Neural cell (in vitro differentiated cells): ENCODE measurements around the gene OR6N1. TPM values are rescaled to one million over a fixed set of nuclear protein-coding genes. Genes with fewer than 3 reads are reported as not detected.

Experiments used
- H2AFZ ChIP-seq: fragments of 200-600, 300-800 bp; sonication (generic), shearing (Covaris generic); 2 replicates; pipeline ENCODE4 v1.6.0; 2014; ENCODE audit warnings: low read depth, mild to moderate bottlenecking, antibody characterized with exemption, low read length, moderate library complexity
- H3F3A ChIP-seq: fragments of 200-600 bp; shearing (Covaris generic); 2 replicates; pipeline ENCODE4 v1.6.1; 2016; ENCODE audit warnings: mild to moderate bottlenecking, moderate library complexity, mixed read lengths, antibody characterized with exemption, low read length; ENCODE audit not compliant: insufficient read depth, poor library complexity, severe bottlenecking
- H3K27ac ChIP-seq: fragments of 200-600, 300-800 bp; sonication (generic), shearing (Covaris generic); 2 replicates; pipeline ENCODE4 v1.5.1; 2014; ENCODE audit warnings: mild to moderate bottlenecking, low read length, moderate library complexity
- H3K27me3 ChIP-seq: fragments of 300-800, 200-600 bp; sonication (generic), shearing (Covaris generic); 2 replicates; pipeline ENCODE4 v1.6.0; 2014; ENCODE audit warnings: mild to moderate bottlenecking, low read depth, low read length, moderate library complexity; ENCODE audit not compliant: insufficient read depth
- H3K36me3 ChIP-seq: fragments of 300-800, 200-600 bp; sonication (generic), shearing (Covaris generic); 2 replicates; pipeline ENCODE4 v1.5.1; 2014; ENCODE audit warnings: mild to moderate bottlenecking, antibody characterized with exemption, low read length, moderate library complexity; ENCODE audit not compliant: insufficient read depth
- H3K4me2 ChIP-seq: fragments of 300-800, 200-600 bp; sonication (generic), shearing (Covaris generic); 2 replicates; pipeline ENCODE4 v1.6.0; 2014; ENCODE audit warnings: mild to moderate bottlenecking, low read length
- H3K4me3 ChIP-seq: fragments of 300-800, 200-600 bp; sonication (generic), shearing (Covaris generic); 2 replicates; pipeline ENCODE4 v1.5.1; 2014; ENCODE audit warnings: mild to moderate bottlenecking, low read length, moderate library complexity
- H3K79me2 ChIP-seq: fragments of 200-600 bp; shearing (Covaris generic); replicated peaks from 2 replicates; pipeline ENCODE4 v1.6.0; 2014; ENCODE audit warnings: mild to moderate bottlenecking, low read length, moderate library complexity; ENCODE audit not compliant: insufficient read depth
- H3K9ac ChIP-seq: fragments of 300-800, 200-600 bp; sonication (generic), shearing (Covaris generic); 2 replicates; pipeline ENCODE4 v1.6.1; 2016; ENCODE audit warnings: mild to moderate bottlenecking, low read length, mixed read lengths
- H3K9me2 ChIP-seq: fragments of 200-600 bp; shearing (Covaris generic); 2 replicates; pipeline ENCODE4 v1.6.1; 2016; ENCODE audit warnings: mild to moderate bottlenecking, low read length, mixed read lengths; ENCODE audit not compliant: insufficient read depth
- H3K9me3 ChIP-seq: fragments of 200-600, 300-800 bp; sonication (generic), shearing (Covaris generic); 2 replicates; pipeline ENCODE4 v1.6.1; 2016; ENCODE audit warnings: mild to moderate bottlenecking, mixed run types, low read length, moderate library complexity, mixed read lengths
- H4K20me1 ChIP-seq: fragments of 200-600 bp; shearing (Covaris generic); 2 replicates; pipeline ENCODE4 v1.6.1; 2016; ENCODE audit warnings: mild to moderate bottlenecking, mixed run types; ENCODE audit not compliant: insufficient read depth
- EP300 ChIP-seq: fragments of 450-650 bp; conservative IDR thresholded peaks from 2 replicates; pipeline ENCODE4 v1.6.1; 2014; ENCODE audit warnings: antibody characterized with exemption, mild to moderate bottlenecking, moderate library complexity; ENCODE audit not compliant: poor library complexity, severe bottlenecking
- EZH2 ChIP-seq: fragments of 200-600, 300-800 bp; shearing (Covaris generic), sonication (generic); IDR thresholded peaks from 2 replicates; pipeline ENCODE4 v1.6.1; 2014; ENCODE audit warnings: antibody characterized with exemption, low read length, borderline replicate concordance, mild to moderate bottlenecking; ENCODE audit not compliant: insufficient read depth, poor library complexity, severe bottlenecking
- MXI1 ChIP-seq: fragments of 450-650 bp; conservative IDR thresholded peaks from 2 replicates; pipeline ENCODE4 v1.6.1; 2014; ENCODE audit warnings: antibody characterized with exemption, mild to moderate bottlenecking; ENCODE audit not compliant: poor library complexity, severe bottlenecking
- POLR2AphosphoS5 ChIP-seq: IDR thresholded peaks from 2 replicates; pipeline ENCODE4 v1.6.1; 2012
- RAD21 ChIP-seq: fragments of 450-650 bp; conservative IDR thresholded peaks from 2 replicates; pipeline ENCODE4 v1.6.1; 2014; ENCODE audit warnings: antibody characterized with exemption, mild to moderate bottlenecking, moderate library complexity
- SMC3 ChIP-seq: fragments of 450-650 bp; conservative IDR thresholded peaks from 2 replicates; pipeline ENCODE4 v1.6.1; 2014; ENCODE audit warnings: antibody characterized with exemption, mild to moderate bottlenecking, moderate library complexity; ENCODE audit not compliant: poor library complexity
- TAF1 ChIP-seq: IDR thresholded peaks from 2 replicates; pipeline ENCODE4 v1.6.1; 2012; ENCODE audit warnings: low read depth
- polyA plus RNA-seq: library from polyadenylated mRNA; depleted of rRNA; stranded (reverse); fragments of >200 nt; gene quantifications from 2 replicates; pipeline ENCODE4 v1.2.3, GENCODE V29; 2014
- TF ChIP-seq, protein P1 (sequence below): fragments of 450-650 bp; IDR thresholded peaks from 2 replicates; pipeline ENCODE4 v1.5.1; 2014; ENCODE audit warnings: antibody characterized with exemption, mild to moderate bottlenecking, moderate library complexity; ENCODE audit not compliant: poor library complexity, severe bottlenecking
- TF ChIP-seq, protein P2 (sequence below): IDR thresholded peaks from 2 replicates; pipeline ENCODE4 v1.6.1; 2012; ENCODE audit warnings: borderline replicate concordance

OR6N1 gene
- polyA plus RNA-seq, 1 donor from 2014 or later: not detected

DNA sequence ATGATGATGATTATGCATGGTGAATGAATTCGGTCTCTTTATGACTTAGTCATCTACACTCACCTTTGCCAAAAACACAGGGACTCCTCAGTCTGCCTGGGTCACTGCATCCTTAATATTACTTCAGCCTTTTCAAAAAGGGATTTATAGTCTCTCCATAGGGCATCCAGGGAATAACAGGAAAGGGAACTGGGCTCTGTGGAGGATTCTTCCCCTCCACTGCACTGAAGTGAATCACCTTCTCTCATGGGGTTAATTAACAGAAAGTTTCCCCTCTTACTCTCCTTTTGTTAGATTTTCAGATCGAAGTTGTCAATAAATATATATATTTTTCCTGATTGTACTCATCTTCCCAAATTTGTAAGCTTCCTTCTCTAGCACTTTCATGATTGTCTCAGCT, 51.4 kb downstream of the OR6N1 start, which contains the start of gene OR6K3:
OR6K3 (minus strand) TSS at position 101 of the 400 bp plus-strand sequence. CDS start 2,605 bp downstream, outside the sequence.
- TF ChIP-seq, protein P1, sequence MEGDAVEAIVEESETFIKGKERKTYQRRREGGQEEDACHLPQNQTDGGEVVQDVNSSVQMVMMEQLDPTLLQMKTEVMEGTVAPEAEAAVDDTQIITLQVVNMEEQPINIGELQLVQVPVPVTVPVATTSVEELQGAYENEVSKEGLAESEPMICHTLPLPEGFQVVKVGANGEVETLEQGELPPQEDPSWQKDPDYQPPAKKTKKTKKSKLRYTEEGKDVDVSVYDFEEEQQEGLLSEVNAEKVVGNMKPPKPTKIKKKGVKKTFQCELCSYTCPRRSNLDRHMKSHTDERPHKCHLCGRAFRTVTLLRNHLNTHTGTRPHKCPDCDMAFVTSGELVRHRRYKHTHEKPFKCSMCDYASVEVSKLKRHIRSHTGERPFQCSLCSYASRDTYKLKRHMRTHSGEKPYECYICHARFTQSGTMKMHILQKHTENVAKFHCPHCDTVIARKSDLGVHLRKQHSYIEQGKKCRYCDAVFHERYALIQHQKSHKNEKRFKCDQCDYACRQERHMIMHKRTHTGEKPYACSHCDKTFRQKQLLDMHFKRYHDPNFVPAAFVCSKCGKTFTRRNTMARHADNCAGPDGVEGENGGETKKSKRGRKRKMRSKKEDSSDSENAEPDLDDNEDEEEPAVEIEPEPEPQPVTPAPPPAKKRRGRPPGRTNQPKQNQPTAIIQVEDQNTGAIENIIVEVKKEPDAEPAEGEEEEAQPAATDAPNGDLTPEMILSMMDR: no peak
- TF ChIP-seq SMC3: no peak
- TF ChIP-seq, protein P2, sequence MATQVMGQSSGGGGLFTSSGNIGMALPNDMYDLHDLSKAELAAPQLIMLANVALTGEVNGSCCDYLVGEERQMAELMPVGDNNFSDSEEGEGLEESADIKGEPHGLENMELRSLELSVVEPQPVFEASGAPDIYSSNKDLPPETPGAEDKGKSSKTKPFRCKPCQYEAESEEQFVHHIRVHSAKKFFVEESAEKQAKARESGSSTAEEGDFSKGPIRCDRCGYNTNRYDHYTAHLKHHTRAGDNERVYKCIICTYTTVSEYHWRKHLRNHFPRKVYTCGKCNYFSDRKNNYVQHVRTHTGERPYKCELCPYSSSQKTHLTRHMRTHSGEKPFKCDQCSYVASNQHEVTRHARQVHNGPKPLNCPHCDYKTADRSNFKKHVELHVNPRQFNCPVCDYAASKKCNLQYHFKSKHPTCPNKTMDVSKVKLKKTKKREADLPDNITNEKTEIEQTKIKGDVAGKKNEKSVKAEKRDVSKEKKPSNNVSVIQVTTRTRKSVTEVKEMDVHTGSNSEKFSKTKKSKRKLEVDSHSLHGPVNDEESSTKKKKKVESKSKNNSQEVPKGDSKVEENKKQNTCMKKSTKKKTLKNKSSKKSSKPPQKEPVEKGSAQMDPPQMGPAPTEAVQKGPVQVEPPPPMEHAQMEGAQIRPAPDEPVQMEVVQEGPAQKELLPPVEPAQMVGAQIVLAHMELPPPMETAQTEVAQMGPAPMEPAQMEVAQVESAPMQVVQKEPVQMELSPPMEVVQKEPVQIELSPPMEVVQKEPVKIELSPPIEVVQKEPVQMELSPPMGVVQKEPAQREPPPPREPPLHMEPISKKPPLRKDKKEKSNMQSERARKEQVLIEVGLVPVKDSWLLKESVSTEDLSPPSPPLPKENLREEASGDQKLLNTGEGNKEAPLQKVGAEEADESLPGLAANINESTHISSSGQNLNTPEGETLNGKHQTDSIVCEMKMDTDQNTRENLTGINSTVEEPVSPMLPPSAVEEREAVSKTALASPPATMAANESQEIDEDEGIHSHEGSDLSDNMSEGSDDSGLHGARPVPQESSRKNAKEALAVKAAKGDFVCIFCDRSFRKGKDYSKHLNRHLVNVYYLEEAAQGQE: no peak
- no peak for TF ChIP-seq EP300
- no peak for TF ChIP-seq RAD21
- TF ChIP-seq POLR2AphosphoS5: no peak
- no peak for TF ChIP-seq TAF1
- no peak for TF ChIP-seq EZH2
- TF ChIP-seq MXI1: no peak
- H3F3A ChIP-seq: no peaks in the 10 kb centered on the region
- H4K20me1 ChIP-seq: no peaks in the 10 kb centered on the region
- no peaks in the 10 kb centered on the region for H3K36me3 ChIP-seq
- no peaks in the 10 kb centered on the region for H3K9me2 ChIP-seq
- no peaks in the 10 kb centered on the region for H3K9me3 ChIP-seq
- no peak within 1 kb of the TSS for H3K4me2 ChIP-seq
- no peak within 1 kb of the TSS for H2AFZ ChIP-seq
- no peaks in the 10 kb centered on the region for H3K79me2 ChIP-seq
- H3K4me3 ChIP-seq: no peak within 1 kb of the TSS
- no peak within 1 kb of the TSS for H3K27ac ChIP-seq
- H3K27me3 ChIP-seq: no peaks in the 10 kb centered on the region
- no peak within 1 kb of the TSS for H3K9ac ChIP-seq

DNA sequence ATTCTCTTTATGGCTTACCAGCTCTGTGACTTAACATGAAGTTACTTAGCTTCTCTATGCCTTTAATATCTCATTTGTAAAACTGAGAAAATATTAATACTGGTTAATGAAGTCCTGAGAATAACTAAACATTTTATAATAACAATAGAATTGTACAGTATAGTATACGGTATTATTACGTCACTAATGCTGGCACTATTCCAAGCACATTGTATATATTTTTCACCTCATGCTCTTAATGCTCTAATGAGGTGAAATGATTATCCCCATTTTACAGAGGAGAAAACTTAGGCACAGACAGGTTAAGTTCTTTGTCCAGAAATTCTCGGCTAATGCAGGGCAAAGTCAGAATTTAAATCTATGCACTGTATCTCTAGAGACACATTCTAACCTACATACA, 52.3 kb downstream of the OR6N1 start:
- no peaks in the 10 kb centered on the region for H3K36me3 ChIP-seq
- no peaks in the 10 kb centered on the region for H3K9me2 ChIP-seq
- no peak overlapping the region for H3K9ac ChIP-seq
- H3K79me2 ChIP-seq: no peaks in the 10 kb centered on the region
- H3K4me2 ChIP-seq: no peak overlapping the region
- TF ChIP-seq, protein P2: no peak
- TF ChIP-seq TAF1 (no peak), SMC3 (no peak), EP300 (no peak), EZH2 (no peak), POLR2AphosphoS5 (no peak), RAD21 (no peak), MXI1 (no peak)
- TF ChIP-seq, protein P1: no peak
- H3K9me3 ChIP-seq: no peaks in the 10 kb centered on the region
- H3K4me3 ChIP-seq: no peak overlapping the region
- H3K27me3 ChIP-seq: no peaks in the 10 kb centered on the region
- H3K27ac ChIP-seq: no peak overlapping the region
- H4K20me1 ChIP-seq: no peaks in the 10 kb centered on the region
- no peak overlapping the region for H2AFZ ChIP-seq
- H3F3A ChIP-seq: no peaks in the 10 kb centered on the region
